SU-DHL-6 (cell line): ENCODE data around the gene NOS3.

Source experiments
- H2AFZ ChIP-seq: fragments of 200-600 bp; sonication (generic); 2 replicates; pipeline ENCODE4 v1.6.1; 2014; ENCODE audit warnings: low read depth, mild to moderate bottlenecking, moderate library complexity, mixed read lengths, antibody characterized with exemption, low read length; ENCODE audit not compliant: severe bottlenecking
- H3F3A ChIP-seq: fragments of 200-600 bp; shearing (Covaris generic); 2 replicates; pipeline ENCODE4 v1.6.0; 2016; ENCODE audit warnings: antibody characterized with exemption, mild to moderate bottlenecking; ENCODE audit not compliant: insufficient read depth
- H3K27ac ChIP-seq: fragments of 200-600 bp; sonication (generic); 2 replicates; pipeline ENCODE4 v1.5.1; 2016; ENCODE audit warnings: low read depth, mild to moderate bottlenecking, low read length, moderate library complexity, mixed read lengths
- H3K27me3 ChIP-seq: fragments of 200-600 bp; sonication (generic), shearing (Covaris generic); 2 replicates; pipeline ENCODE4 v1.6.0; 2014; ENCODE audit warnings: mild to moderate bottlenecking, low read length
- H3K36me3 ChIP-seq: fragments of 200-600 bp; sonication (generic); 2 replicates; pipeline ENCODE4 v1.6.1; 2014; ENCODE audit warnings: mild to moderate bottlenecking, low read length, mixed read lengths
- H3K4me2 ChIP-seq: fragments of 300-600, 200-600 bp; shearing (Covaris generic), sonication (generic); 2 replicates; pipeline ENCODE4 v1.6.0; 2014; ENCODE audit warnings: low read length, low read depth, mild to moderate bottlenecking; ENCODE audit not compliant: poor library complexity, severe bottlenecking
- H3K4me3 ChIP-seq: fragments of 200-600 bp; sonication (generic); 2 replicates; pipeline ENCODE4 v1.5.1; 2014; ENCODE audit warnings: antibody characterized with exemption, low read length, mild to moderate bottlenecking, mixed read lengths; ENCODE audit not compliant: insufficient read depth, poor library complexity, severe bottlenecking
- H3K79me2 ChIP-seq: fragments of 200-600 bp; sonication (generic); 2 replicates; pipeline ENCODE4 v1.6.1; 2014; ENCODE audit warnings: mild to moderate bottlenecking, low read length, moderate library complexity; ENCODE audit not compliant: insufficient read depth
- H3K9ac ChIP-seq: fragments of 200-600 bp; sonication (generic); 2 replicates; pipeline ENCODE4 v1.7.0; 2014; ENCODE audit warnings: mild to moderate bottlenecking, low read length
- H3K9me2 ChIP-seq: fragments of 200-600 bp; sonication (generic); replicated peaks from 2 replicates; pipeline ENCODE4 v1.6.1; 2014; ENCODE audit warnings: low read length; ENCODE audit not compliant: insufficient read depth
- H3K9me3 ChIP-seq: fragments of 200-600 bp; sonication (generic); 2 replicates; pipeline ENCODE4 v1.6.1; 2014; ENCODE audit warnings: low read length, mixed read lengths; ENCODE audit not compliant: insufficient read depth
- H4K20me1 ChIP-seq: fragments of 200-600 bp; sonication (generic); 2 replicates; pipeline ENCODE4 v1.6.1; 2014; ENCODE audit warnings: low read depth, mild to moderate bottlenecking, antibody characterized with exemption, low read length, moderate library complexity, mixed read lengths
- EZH2phosphoT487 ChIP-seq: fragments of 200-600 bp; sonication (generic), shearing (Covaris generic); conservative IDR thresholded peaks from 2 replicates; pipeline ENCODE4 v1.6.1; 2018; ENCODE audit warnings: mild to moderate bottlenecking, antibody characterized with exemption, low read length, moderate library complexity, mixed read lengths
- TF ChIP-seq, protein P1 (sequence below): fragments of 200-600 bp; sonication (generic); IDR thresholded peaks from one replicate; pipeline ENCODE4 v1.5.1; 2017; ENCODE audit warnings: antibody characterized with exemption, mild to moderate bottlenecking, low read length, moderate library complexity; ENCODE audit not compliant: insufficient read depth, poor library complexity, severe bottlenecking

NOS3 gene

GRCh38 chr7:150945171-150945852 lies 45.5 kb upstream of the NOS3 start:
- Histone ChIP-seq H3K4me3 (no peak overlapping the region), H4K20me1 (no peaks in the 10 kb centered on the region), H3K27ac (no peak overlapping the region), H3K9me3 (no peaks in the 10 kb centered on the region), H2AFZ (no peak overlapping the region), H3K9me2 (no peaks in the 10 kb centered on the region), H3K79me2 (no peaks in the 10 kb centered on the region), H3F3A (no peaks in the 10 kb centered on the region), H3K4me2 (no peak overlapping the region), H3K27me3 (no peaks in the 10 kb centered on the region), H3K36me3 (no peaks in the 10 kb centered on the region), H3K9ac (no peak overlapping the region)
- TF ChIP-seq, protein P1, sequence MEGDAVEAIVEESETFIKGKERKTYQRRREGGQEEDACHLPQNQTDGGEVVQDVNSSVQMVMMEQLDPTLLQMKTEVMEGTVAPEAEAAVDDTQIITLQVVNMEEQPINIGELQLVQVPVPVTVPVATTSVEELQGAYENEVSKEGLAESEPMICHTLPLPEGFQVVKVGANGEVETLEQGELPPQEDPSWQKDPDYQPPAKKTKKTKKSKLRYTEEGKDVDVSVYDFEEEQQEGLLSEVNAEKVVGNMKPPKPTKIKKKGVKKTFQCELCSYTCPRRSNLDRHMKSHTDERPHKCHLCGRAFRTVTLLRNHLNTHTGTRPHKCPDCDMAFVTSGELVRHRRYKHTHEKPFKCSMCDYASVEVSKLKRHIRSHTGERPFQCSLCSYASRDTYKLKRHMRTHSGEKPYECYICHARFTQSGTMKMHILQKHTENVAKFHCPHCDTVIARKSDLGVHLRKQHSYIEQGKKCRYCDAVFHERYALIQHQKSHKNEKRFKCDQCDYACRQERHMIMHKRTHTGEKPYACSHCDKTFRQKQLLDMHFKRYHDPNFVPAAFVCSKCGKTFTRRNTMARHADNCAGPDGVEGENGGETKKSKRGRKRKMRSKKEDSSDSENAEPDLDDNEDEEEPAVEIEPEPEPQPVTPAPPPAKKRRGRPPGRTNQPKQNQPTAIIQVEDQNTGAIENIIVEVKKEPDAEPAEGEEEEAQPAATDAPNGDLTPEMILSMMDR: no peak
- TF ChIP-seq EZH2phosphoT487: no peak

GRCh38 chr7:150945853-150946420 lies 44.9 kb upstream of the NOS3 start:
- H3K27me3 ChIP-seq: no peaks in the 10 kb centered on the region
- no peak overlapping the region for H3K27ac ChIP-seq
- no peak overlapping the region for H3K4me3 ChIP-seq
- no peaks in the 10 kb centered on the region for H3K9me3 ChIP-seq
- no peaks in the 10 kb centered on the region for H3F3A ChIP-seq
- H3K4me2 ChIP-seq: no peak overlapping the region
- H2AFZ ChIP-seq: no peak overlapping the region
- H3K36me3 ChIP-seq: no peaks in the 10 kb centered on the region
- no peaks in the 10 kb centered on the region for H4K20me1 ChIP-seq
- H3K79me2 ChIP-seq: no peaks in the 10 kb centered on the region
- no peaks in the 10 kb centered on the region for H3K9me2 ChIP-seq
- TF ChIP-seq, protein P1: no peak
- TF ChIP-seq EZH2phosphoT487: no peak
- no peak overlapping the region for H3K9ac ChIP-seq

DNA sequence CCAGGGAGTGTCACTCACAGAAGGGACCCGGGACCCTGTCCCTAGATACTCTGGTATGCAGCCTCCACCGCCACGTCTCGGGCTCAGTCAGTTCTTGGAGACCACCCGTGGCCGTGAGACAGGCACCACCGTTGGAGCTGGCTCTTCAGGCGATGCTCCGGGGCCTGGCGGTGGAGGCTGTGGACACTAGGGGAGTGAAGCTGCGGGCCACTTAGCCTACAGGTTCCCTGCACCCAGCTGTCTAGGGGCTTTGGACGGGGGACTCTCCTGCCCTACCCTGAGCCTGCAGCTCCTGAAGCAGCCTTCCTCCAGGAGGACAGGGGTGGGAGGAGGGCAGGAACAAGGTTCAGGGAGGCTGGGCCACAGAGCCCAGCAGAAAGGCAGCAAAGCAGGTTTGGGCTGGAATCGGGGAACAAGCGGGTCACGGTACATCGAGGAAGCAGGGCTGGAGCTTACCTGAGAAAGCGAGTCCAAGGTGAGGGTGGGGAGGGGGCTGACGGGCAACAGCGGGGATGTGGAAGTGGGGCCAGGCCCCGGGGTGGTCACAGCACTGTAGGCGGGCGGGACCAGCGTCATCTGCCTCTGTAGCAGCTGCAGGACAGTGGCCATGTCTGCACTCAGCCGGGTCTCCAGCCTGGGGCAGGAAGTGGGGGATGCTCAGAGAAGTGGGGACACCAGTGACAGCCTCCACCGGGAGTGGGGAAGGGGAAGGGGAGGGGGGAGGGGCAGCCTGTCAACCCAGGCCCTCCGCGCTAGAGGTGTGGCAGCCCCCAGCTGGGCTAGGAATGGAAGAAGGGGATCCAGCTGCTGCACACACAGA lies 44.2 kb upstream of the NOS3 start:
- no peak overlapping the region for H3K27ac ChIP-seq
- H3K9me2 ChIP-seq: no peaks in the 10 kb centered on the region
- H3K27me3 ChIP-seq: no peaks in the 10 kb centered on the region
- H3K9ac ChIP-seq: no peak overlapping the region
- H4K20me1 ChIP-seq: no peaks in the 10 kb centered on the region
- no peak overlapping the region for H3K4me2 ChIP-seq
- H3K9me3 ChIP-seq: no peaks in the 10 kb centered on the region
- no peak overlapping the region for H3K4me3 ChIP-seq
- H3F3A ChIP-seq: no peaks in the 10 kb centered on the region
- H3K79me2 ChIP-seq: no peaks in the 10 kb centered on the region
- no peak overlapping the region for H2AFZ ChIP-seq
- TF ChIP-seq, protein P1: no peak
- no peak for TF ChIP-seq EZH2phosphoT487
- H3K36me3 ChIP-seq: no peaks in the 10 kb centered on the region
